HCT116 (cell line): ENCODE results near the gene TENM4. TPM values are rescaled to one million over a fixed set of nuclear protein-coding genes. Genes with fewer than 3 reads are reported as not detected.

Source experiments
- ATAC-seq: fragments of 200-7000 bp; cut with Tn5 transposase; 2 replicates; pipeline ENCODE4 v1.9.1; 2020; ENCODE audit warnings: mild to moderate bottlenecking, moderate library complexity
- BruUV-seq: library from RNA; stranded (reverse); fragments of 400-500 nt; replicated peaks from 2 replicates; lab custom pipeline; 2021; lab: Mats Ljungman, UMichigan
- CTCF ChIA-PET: fragments of 300-600 bp; sonication (Branson Sonifier 250); formaldehyde crosslinking; loops from one replicate; lab custom pipeline; 2021; ENCODE audit warnings: antibody characterized with exemption; lab: Charles Lee
- POLR2A ChIA-PET: fragments of 300-600, 350-600 bp; sonication (Branson Sonifier 250); formaldehyde crosslinking; loops from one replicate; lab custom pipeline; 2021; ENCODE audit warnings: antibody characterized with exemption; lab: Charles Lee
- RAD21 ChIA-PET, 2 experiments: fragments of 300-600 bp; sonication (Branson Sonifier 250); formaldehyde crosslinking; loops; one replicate each; lab custom pipeline; 2023; ENCODE audit warnings: low total read pairs in 2 of 2; ENCODE audit not compliant: uncharacterized antibody in 2 of 2, unreplicated experiment in 2 of 2, low non-redundant PET in 1 of 2; lab: Charles Lee
- DNase-seq: peaks from one replicate; pipeline ENCODE4 v3.0.0-alpha.2; 2010; ENCODE audit warnings: low read depth, low spot score
- H2AFZ ChIP-seq: fragments of 200-600 bp; shearing (Covaris generic), sonication (generic); 2 replicates; pipeline ENCODE4 v1.6.1; 2017; ENCODE audit warnings: low read depth, mixed run types, mixed read lengths, antibody characterized with exemption, low read length; ENCODE audit not compliant: poor library complexity, severe bottlenecking
- H3K27ac ChIP-seq: 2 replicates; pipeline ENCODE4 v1.5.1; 2012; ENCODE audit warnings: low read depth, low read length
- H3K27me3 ChIP-seq: fragments of 200-600 bp; sonication (generic); 2 replicates; pipeline ENCODE4 v1.6.1; 2016; ENCODE audit warnings: mixed run types, low read length, mixed read lengths; ENCODE audit not compliant: insufficient read depth
- H3K36me3 ChIP-seq, 2 experiments: fragments of 200-500 bp in 1 of 2; fragments of 200-600 bp in 1 of 2; sonication (Bioruptor generic) in 1 of 2; sonication (generic) in 1 of 2; 2 replicates each; pipeline versions ENCODE4 v1.5.1 to v1.6.1; 2014 to 2016; ENCODE audit warnings: low read length in 2 of 2, inconsistent platforms in 1 of 2, mixed read lengths in 1 of 2, mixed run types in 1 of 2; ENCODE audit not compliant: insufficient read depth in 2 of 2, control insufficient read depth in 1 of 2
- H3K4me1 ChIP-seq, 2 experiments: fragments of 200-600 bp in 1 of 2; sonication (generic) in 1 of 2; 2 replicates each; pipeline versions ENCODE4 v1.5.1 to v1.6.1; 2012 to 2017; ENCODE audit warnings: low read length in 2 of 2, inconsistent platforms in 1 of 2, mild to moderate bottlenecking in 1 of 2, mixed read lengths in 1 of 2, mixed run types in 1 of 2, moderate library complexity in 1 of 2; ENCODE audit not compliant: insufficient read depth in 2 of 2, control insufficient read depth in 1 of 2
- H3K4me2 ChIP-seq: fragments of 200-600 bp; sonication (generic); 2 replicates; pipeline ENCODE4 v1.6.1; 2017; ENCODE audit warnings: mixed run types, low read length, mixed read lengths
- H3K4me3 ChIP-seq, 2 experiments: fragments of 200-600 bp in 1 of 2; sonication (generic) in 1 of 2; replicated peaks in 1 of 2; 2 replicates each; pipeline ENCODE4 v1.5.1; 2011 to 2016; ENCODE audit warnings: low read length in 2 of 2, control low read depth in 1 of 2, low read depth in 1 of 2, mild to moderate bottlenecking in 1 of 2, mixed read lengths in 1 of 2, mixed run types in 1 of 2
- H3K79me2 ChIP-seq: fragments of 200-600 bp; sonication (generic); 2 replicates; pipeline ENCODE4 v1.6.1; 2017; ENCODE audit warnings: mild to moderate bottlenecking, mixed run types, low read length, moderate library complexity, mixed read lengths; ENCODE audit not compliant: insufficient read depth
- H3K9ac ChIP-seq: fragments of 200-600 bp; sonication (generic); 2 replicates; pipeline ENCODE4 v1.6.1; 2016; ENCODE audit warnings: low read length, mixed read lengths
- H3K9me2 ChIP-seq: fragments of 200-600 bp; sonication (generic), shearing (Covaris generic); 2 replicates; pipeline ENCODE4 v1.6.1; 2017; ENCODE audit warnings: mixed run types, mild to moderate bottlenecking, moderate library complexity; ENCODE audit not compliant: insufficient read depth
- H3K9me3 ChIP-seq, 2 experiments: fragments of 200-500 bp in 1 of 2; fragments of 200-600 bp in 1 of 2; sonication (Bioruptor generic) in 1 of 2; sonication (generic) in 1 of 2; 2 replicates each; pipeline ENCODE4 v1.6.1; 2014 to 2017; ENCODE audit warnings: low read length in 2 of 2, mixed read lengths in 2 of 2, inconsistent platforms in 1 of 2, low read depth in 1 of 2, mild to moderate bottlenecking in 1 of 2, mixed run types in 1 of 2, moderate library complexity in 1 of 2; ENCODE audit not compliant: control insufficient read depth in 1 of 2, insufficient read depth in 1 of 2
- H4K20me1 ChIP-seq: fragments of 200-600 bp; sonication (generic), shearing (Covaris generic); 2 replicates; pipeline ENCODE4 v1.6.1; 2017; ENCODE audit warnings: mixed run types, mild to moderate bottlenecking, moderate library complexity; ENCODE audit not compliant: insufficient read depth
- ATF3 ChIP-seq: IDR thresholded peaks from 2 replicates; pipeline ENCODE4 v1.6.1; 2012
- CBX3 ChIP-seq: IDR thresholded peaks from 2 replicates; pipeline ENCODE4 v1.6.1; 2012; ENCODE audit warnings: low read depth
- CTCF ChIP-seq, 3 experiments: fragments of 200-600 bp in 1 of 3; sonication (generic) in 1 of 3; IDR thresholded peaks in 2 of 3; conservative IDR thresholded peaks in 1 of 3; 2 replicates each; pipeline ENCODE4 v1.5.1; 2012 to 2017; ENCODE audit warnings: low read depth in 2 of 3, low read length in 2 of 3, antibody characterized with exemption in 1 of 3, borderline replicate concordance in 1 of 3, control low read depth in 1 of 3, mild to moderate bottlenecking in 1 of 3, mixed read lengths in 1 of 3, mixed run types in 1 of 3, moderate library complexity in 1 of 3; ENCODE audit not compliant: insufficient read depth in 1 of 3
- EGR1 ChIP-seq: IDR thresholded peaks from 2 replicates; pipeline ENCODE4 v1.6.1; 2012; ENCODE audit warnings: low read depth
- EZH2 ChIP-seq: fragments of 200-600 bp; sonication (generic); IDR thresholded peaks from 2 replicates; pipeline ENCODE4 v1.6.1; 2017; ENCODE audit warnings: antibody characterized with exemption, mixed run types
- FOSL1 ChIP-seq: IDR thresholded peaks from 2 replicates; pipeline ENCODE4 v1.6.1; 2012; ENCODE audit warnings: low read depth
- JUND ChIP-seq: IDR thresholded peaks from 2 replicates; pipeline ENCODE4 v1.6.1; 2012
- MAX ChIP-seq: IDR thresholded peaks from 2 replicates; pipeline ENCODE4 v1.6.1; 2012
- POLR2A ChIP-seq: IDR thresholded peaks from 2 replicates; pipeline ENCODE4 v1.7.0; 2011; ENCODE audit warnings: borderline replicate concordance; ENCODE audit not compliant: insufficient read depth, insufficient read length; ENCODE audit errors: extremely low read depth
- POLR2AphosphoS5 ChIP-seq: IDR thresholded peaks from 2 replicates; pipeline ENCODE4 v1.6.1; 2011; ENCODE audit warnings: mild to moderate bottlenecking, low read depth, low read length, moderate library complexity
- SIN3A ChIP-seq: IDR thresholded peaks from 2 replicates; pipeline ENCODE4 v1.6.1; 2012; ENCODE audit warnings: low read depth
- SRF ChIP-seq: IDR thresholded peaks from 2 replicates; pipeline ENCODE4 v1.6.1; 2012; ENCODE audit warnings: low read depth
- ZFX ChIP-seq: fragments of 450-650 bp; IDR thresholded peaks from 2 replicates; pipeline ENCODE4 v1.6.1; 2017
- ZNF274 ChIP-seq: fragments of 200-500 bp; sonication (Bioruptor generic); IDR thresholded peaks from 2 replicates; pipeline ENCODE4 v1.6.1; 2014; ENCODE audit warnings: mild to moderate bottlenecking, low read depth, low read length, inconsistent platforms
- intact Hi-C: fragments of 100-400 bp; cut with micrococcal nuclease; formaldehyde crosslinking; loops from 2 replicates; pipeline ENCODE4 v1.10.0; 2022
- total RNA-seq: library from RNA; stranded (reverse); gene quantifications from one replicate; pipeline ENCODE4 v1.2.1, GENCODE V29; 2021; ENCODE audit not compliant: unreplicated experiment

Gene TENM4
- total RNA-seq, 1 experiment from 2014 or later: 0.05 TPM

GRCh38 chr11:78696177-78696576 lies 744.7 kb downstream of the TENM4 start:
- no peak overlapping the region for H2AFZ ChIP-seq
- no peaks in the 10 kb centered on the region for H3K4me1 ChIP-seq
- H3K27ac ChIP-seq: no peak overlapping the region
- H3K9me3 ChIP-seq: no peaks in the 10 kb centered on the region
- ChIA-PET POLR2A (no interaction called here), CTCF (no interaction called here), RAD21 (no interaction called here)
- intact Hi-C loops: no loop called here
- H3K4me2 ChIP-seq: no peak overlapping the region
- no peak overlapping the region for H3K4me3 ChIP-seq
- H3K79me2 ChIP-seq: no peaks in the 10 kb centered on the region
- no peaks in the 10 kb centered on the region for H3K9me2 ChIP-seq
- TF ChIP-seq ZFX (no peak), CTCF (IDR thresholded peaks at IDR 0.05 in 2 of 3, conservative IDR thresholded peaks at IDR 0.05 in 1 of 3; ENCODE audit: borderline replicate concordance in 1 of 3, insufficient read depth in 1 of 3, low read depth in 2 of 3, low read length in 2 of 3) (no peak), MAX (no peak), FOSL1 (no peak), POLR2AphosphoS5 (no peak), CBX3 (no peak), POLR2A (no peak), EGR1 (no peak), SRF (no peak), JUND (no peak), ZNF274 (no peak), EZH2 (no peak), ATF3 (no peak), SIN3A (no peak)
- H3K9ac ChIP-seq: no peak overlapping the region
- no peaks in the 10 kb centered on the region for H4K20me1 ChIP-seq
- no TSS peak for BruUV-seq
- no peak for DNase-seq
- H3K36me3 ChIP-seq: no peaks in the 10 kb centered on the region
- H3K27me3 ChIP-seq: peaks cover 65% of the 10 kb centered on the region
- no peak for ATAC-seq
